NB4 (cell line): ENCODE data around the gene GRB10.

Experiments used
- DNase-seq: peaks from one replicate; pipeline ENCODE4 v3.0.0; 2010; ENCODE audit warnings: low read depth
- H3K4me3 ChIP-seq: one replicate; pipeline ENCODE4 v1.5.1; 2011; ENCODE audit warnings: mild to moderate bottlenecking, low read depth, low read length, moderate library complexity
- CTCF ChIP-seq: IDR thresholded peaks from one replicate; pipeline ENCODE4 v1.5.1; 2012; ENCODE audit warnings: low read depth, low read length
- MYC ChIP-seq: IDR thresholded peaks from 2 replicates; pipeline ENCODE4 v1.6.1; 2011; ENCODE audit warnings: low read depth, low read length
- POLR2A ChIP-seq: IDR thresholded peaks from 2 replicates; pipeline ENCODE4 v1.6.1; 2011; ENCODE audit warnings: mild to moderate bottlenecking; ENCODE audit not compliant: insufficient read length; ENCODE audit errors: extremely low read depth
- TF ChIP-seq, protein P1 (sequence below): IDR thresholded peaks from 2 replicates; pipeline ENCODE4 v1.6.1; 2011; ENCODE audit warnings: low read depth, low read length

The GRB10 gene

GRCh38 chr7:50723173-50723572, 59.5 kb downstream of the GRB10 start:
- TF ChIP-seq MYC = no peak
- TF ChIP-seq CTCF = no peak
- TF ChIP-seq, protein P1, sequence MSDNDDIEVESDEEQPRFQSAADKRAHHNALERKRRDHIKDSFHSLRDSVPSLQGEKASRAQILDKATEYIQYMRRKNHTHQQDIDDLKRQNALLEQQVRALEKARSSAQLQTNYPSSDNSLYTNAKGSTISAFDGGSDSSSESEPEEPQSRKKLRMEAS = no peak
- no peak for TF ChIP-seq POLR2A
- DNase-seq = no peak
- H3K4me3 ChIP-seq = no peak overlapping the region

DNA sequence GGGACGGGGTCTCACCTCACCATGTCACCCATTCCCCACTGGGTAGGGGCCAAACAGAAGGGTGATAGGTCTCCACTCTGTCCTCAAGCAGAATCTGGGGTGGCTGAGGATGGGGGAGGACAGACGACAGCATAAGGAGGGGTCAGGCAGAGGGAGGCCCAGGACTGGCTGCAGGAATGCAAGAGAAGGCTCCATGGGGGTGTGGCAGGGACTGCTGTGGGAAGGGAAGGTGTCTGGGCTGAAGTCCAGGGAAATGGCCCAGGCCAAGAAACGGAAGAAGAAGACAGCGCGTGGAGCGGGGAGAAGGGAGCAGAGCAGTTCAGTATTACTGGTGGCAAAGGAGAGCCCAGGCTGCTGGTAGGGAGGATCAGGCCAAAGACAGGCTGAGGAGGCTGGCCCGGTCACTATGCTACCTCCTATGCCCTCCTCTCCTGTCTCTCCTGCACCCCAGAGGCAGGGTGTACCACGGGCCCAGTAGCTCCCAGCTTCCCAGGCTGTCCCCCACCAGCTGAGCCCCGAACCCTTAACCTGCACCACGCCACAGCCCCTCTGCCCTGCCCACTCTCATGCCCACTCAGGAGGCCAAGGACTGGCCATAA, 60.9 kb downstream of the GRB10 start:
- no peak for TF ChIP-seq MYC
- no peak for TF ChIP-seq POLR2A
- no peak for DNase-seq
- no peak overlapping the region for H3K4me3 ChIP-seq

GRCh38 chr7:50721160-50721559, 61.5 kb downstream of the GRB10 start:
- TF ChIP-seq CTCF (no peak), MYC (no peak), POLR2A (no peak)
- TF ChIP-seq, protein P1 = no peak

DNA sequence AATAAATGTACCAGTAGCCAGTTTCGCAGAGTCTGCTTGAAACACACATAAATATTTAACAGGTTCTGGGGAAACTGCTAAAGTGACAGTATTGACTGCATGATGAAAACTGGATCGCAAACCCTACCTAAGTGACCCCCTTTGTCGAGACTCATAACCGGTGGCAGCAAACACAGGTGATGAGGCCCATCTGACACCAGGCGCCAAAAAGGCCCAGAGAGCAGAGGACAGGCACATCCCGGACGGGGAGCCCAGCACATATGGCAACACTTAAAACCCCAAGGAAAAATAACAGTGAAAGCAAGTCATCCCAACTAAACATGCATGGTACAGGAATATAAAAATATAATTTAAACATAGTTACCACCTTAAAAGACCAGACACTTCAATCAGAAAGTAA, 62.4 kb downstream of the GRB10 start:
- no peak for DNase-seq
- H3K4me3 ChIP-seq = no peak overlapping the region
- no peak for TF ChIP-seq POLR2A
- TF ChIP-seq, protein P1 = no peak
- TF ChIP-seq MYC = no peak
- TF ChIP-seq CTCF = no peak

More at GRCh38 chr7:50721160-50721559, 61.5 kb downstream of the GRB10 start:
- no peak overlapping the region for H3K4me3 ChIP-seq
- no peak for DNase-seq

- DNase-seq = no peak
- no peak for TF ChIP-seq MYC
- TF ChIP-seq POLR2A = no peak
- TF ChIP-seq, protein P1 = no peak
- TF ChIP-seq CTCF = no peak
- no peak overlapping the region for H3K4me3 ChIP-seq
Measured at GRCh38 chr7:50718876-50719275, 63.8 kb downstream of the GRB10 start.

DNA sequence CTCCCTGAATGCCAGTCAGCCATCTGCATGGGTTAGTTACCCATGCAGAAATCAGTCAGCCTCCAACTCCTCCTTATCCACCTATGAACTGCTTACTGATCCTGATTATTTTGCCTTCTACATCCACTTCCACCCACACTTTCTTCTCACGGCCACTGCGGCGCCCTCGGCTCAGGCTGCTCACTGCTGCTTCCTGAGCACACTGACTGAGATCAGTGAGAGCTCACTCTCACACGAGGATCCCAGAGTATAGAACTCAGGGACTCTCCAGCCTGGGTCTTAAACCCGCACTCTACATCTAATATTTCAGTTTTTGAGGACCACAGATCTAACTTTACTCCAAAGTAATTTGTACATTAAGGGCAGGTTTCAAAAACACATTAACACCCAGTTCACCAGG, 64.4 kb downstream of the GRB10 start:
- TF ChIP-seq, protein P1 = no peak
- TF ChIP-seq MYC (no peak), POLR2A (no peak), CTCF (no peak)
- DNase-seq = no peak
- no peak overlapping the region for H3K4me3 ChIP-seq
